GM19455 (cell line): ENCODE results near the gene FITM1.
"Not testable (repeated sequence)": the region's sequence is repeated elsewhere in the genome, so short reads cannot be mapped to it uniquely, and the experiment has no call there.

Experiments used
- ATAC-seq: cut with Tn5 transposase; IDR thresholded peaks from one replicate; pipeline ENCODE4 v1.9.1; 2021; ENCODE audit not compliant: unreplicated experiment

FITM1 gene

DNA sequence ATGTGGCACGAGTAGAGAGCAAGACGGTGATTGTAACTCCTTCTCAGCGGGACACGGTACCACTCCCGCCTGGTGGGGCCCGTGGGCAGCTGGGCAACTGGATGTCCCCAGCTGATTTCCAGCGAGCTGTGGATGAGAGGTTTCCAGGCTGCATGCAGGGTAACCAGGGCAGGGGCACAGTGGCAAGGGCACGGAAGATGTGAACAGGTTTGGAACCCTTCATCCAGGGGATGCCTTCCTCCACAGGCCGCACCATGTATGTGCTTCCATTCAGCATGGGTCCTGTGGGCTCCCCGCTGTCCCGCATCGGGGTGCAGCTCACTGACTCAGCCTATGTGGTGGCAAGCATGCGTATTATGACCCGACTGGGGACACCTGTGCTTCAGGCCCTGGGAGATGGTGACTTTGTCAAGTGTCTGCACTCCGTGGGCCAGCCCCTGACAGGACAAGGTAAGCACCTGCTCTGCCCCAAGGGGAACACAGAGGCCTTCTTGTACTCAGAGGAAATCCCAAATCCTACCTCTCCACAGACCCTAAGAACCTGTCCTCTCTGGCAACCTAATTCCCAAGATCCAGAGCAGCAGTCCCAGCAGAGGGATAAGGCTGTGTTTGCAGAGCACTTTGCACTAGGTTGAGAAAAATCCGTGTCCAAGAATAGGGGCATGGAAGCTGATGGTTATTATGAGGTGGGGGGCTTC lies 32.1 kb upstream of the FITM1 start:
- no peak for ATAC-seq

DNA sequence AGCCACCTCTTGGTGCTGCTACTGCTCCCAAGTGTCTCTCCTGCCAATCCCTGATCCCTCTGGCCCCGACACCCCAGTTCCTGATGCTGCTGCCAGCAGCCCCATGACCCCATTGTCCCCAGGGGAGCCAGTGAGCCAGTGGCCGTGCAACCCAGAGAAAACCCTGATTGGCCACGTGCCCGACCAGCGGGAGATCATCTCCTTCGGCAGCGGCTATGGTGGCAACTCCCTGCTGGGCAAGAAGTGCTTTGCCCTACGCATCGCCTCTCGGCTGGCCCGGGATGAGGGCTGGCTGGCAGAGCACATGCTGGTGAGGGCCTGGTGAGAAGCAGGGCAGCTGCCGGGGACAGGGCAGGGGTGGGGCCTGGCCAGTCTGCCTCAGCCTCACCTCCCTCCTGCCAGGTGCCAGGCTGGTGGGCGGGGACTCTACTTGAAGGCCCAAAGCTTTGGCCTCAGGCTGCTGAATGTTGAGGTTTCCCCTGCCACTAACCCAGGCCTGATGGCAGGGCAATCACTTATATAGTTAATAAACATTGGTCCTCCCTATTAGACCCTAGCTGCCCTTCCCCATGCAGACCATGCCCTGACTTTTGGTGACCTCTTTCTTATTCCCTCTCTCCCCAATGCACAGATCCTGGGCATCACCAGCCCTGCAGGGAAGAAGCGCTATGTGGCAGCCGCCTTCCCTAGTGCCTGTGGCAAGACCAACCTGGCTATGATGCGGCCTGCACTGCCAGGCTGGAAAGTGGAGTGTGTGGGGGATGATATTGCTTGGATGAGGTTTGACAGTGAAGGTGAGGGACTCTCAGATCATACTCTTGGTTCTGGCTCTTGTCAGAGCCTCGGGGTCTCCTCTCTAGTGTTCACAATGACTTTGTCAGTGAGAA lies 31.3 kb upstream of the FITM1 start:
- ATAC-seq: no peak

DNA sequence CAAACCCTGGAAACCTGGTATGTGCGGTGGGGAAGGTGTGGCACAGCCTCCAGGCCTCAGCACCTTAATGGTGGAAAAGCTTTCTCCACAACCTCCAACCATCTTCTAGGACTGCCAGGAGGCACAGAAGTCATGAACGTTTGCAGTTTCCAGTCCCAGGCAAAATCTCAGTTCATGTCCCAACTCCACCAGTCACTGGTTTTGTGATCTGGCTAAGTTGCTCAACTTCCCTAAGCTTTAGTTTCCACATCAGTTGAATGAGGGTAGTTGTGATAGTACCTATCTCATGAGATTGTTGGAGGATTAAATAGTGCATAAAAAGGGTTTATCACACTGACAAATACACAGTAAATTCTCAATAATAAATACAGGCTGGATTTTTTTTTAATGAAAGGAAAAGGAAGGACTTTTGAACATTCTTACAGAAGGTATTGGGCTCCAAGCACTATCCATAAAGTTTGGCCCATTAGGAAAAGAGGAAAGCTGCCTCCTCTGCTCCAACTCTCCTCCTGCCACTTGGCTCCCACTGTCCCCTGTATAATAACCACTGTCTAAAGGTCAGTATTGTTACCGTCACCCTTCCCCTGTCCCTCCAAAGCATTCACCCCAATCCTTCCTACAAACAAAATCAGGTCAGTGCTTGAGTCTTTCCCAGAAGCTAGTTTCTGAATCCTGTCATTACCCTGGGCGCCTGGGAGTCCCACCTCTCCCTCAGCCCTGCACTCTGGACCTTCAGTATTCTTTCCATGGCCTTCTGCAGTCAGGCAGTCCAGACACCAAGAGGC lies 30.1 kb upstream of the FITM1 start:
- no peak for ATAC-seq

DNA sequence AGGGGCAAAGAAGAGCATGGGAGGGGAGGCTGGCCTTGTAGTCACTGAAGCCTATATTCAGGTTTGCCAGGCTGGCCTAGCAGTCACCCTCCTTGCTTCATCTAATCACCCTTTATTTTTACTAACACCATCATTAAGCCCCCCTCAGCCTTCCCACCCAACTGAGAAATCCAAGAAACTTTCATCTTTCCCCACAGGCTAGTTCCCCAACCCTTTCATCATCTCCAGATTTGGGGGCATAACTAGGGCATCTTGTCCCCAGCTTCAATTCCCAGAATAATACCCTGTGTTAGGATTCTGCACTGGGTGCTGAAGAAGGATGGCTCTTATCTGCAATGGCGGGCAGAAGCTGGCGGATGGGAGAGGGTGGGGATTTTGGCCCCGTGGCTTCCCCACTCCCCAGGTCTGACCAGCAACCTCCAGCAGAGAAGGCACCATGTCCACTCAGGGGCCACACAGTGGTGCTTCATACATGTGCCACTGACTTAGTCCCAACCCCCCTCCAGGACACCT lies 29.4 kb upstream of the FITM1 start:
- ATAC-seq: no peak

DNA sequence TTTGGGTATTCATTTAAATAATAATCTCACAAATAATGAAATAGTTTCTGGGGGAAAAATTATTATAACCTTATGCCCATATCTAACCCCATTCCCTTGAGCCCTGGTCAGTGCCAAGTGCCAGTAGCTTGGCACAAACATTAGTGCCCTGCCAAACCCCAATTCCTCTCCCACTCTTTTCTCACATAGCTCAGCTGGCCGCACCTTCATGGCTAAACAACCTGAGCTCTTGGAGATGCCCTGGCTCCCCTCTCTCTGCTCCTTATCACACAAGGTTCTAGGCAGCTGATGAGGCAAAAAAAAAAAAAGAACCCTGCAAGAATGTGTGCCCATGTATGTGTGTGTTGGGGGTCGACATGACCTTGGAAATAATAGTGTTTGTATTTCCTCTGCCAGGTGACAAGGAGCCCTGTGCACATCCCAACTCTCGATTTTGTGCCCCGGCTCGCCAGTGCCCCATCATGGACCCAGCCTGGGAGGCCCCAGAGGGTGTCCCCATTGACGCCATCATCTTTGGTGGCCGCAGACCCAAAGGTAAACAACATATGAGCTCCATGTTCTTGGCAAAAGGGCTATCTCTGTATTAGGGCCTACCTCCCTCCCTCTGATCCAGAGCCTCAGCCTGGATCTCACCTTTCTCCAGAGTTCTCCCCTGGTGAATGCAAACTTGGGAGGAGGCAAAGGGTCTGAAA lies 28.0 kb upstream of the FITM1 start:
- no peak for ATAC-seq

DNA sequence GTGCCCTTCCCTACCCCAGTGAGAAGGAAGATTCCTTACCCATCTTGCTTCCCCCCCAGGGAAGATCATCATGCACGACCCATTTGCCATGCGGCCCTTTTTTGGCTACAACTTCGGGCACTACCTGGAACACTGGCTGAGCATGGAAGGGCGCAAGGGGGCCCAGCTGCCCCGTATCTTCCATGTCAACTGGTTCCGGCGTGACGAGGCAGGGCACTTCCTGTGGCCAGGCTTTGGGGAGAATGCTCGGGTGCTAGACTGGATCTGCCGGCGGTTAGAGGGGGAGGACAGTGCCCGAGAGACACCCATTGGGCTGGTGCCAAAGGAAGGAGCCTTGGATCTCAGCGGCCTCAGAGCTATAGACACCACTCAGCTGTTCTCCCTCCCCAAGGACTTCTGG lies 27.0 kb upstream of the FITM1 start:
- ATAC-seq: no peak

DNA sequence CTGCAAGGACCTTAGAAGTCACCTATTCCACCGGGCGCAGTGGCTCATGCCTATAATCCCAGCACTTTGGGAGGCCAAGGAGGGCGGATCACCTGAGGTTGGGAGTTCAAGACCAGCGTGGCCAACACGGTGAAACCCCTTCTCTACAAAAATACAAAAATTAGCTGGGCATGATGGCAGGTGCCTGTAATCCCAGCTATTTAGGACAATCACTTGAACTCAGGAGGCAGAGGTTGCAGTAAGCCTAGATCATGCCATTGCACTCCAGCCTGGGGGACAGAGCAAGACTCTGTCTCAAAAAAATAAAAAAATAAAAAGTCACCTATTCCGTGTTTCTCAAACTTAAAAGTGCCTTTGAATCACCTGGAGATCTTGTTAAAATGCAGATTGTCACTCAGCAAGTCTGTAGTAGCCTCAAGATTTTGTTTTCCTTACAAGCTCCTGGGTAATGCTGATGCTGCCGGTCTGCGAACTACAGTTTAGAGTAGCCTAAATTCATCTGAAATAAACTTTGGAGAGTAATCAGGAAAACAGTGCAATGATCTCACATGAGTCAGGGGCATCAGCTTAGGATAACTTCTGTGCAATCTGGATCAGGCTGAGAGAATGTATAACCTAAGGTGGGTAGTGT lies 24.7 kb upstream of the FITM1 start:
- ATAC-seq: not testable (repeated sequence)

DNA sequence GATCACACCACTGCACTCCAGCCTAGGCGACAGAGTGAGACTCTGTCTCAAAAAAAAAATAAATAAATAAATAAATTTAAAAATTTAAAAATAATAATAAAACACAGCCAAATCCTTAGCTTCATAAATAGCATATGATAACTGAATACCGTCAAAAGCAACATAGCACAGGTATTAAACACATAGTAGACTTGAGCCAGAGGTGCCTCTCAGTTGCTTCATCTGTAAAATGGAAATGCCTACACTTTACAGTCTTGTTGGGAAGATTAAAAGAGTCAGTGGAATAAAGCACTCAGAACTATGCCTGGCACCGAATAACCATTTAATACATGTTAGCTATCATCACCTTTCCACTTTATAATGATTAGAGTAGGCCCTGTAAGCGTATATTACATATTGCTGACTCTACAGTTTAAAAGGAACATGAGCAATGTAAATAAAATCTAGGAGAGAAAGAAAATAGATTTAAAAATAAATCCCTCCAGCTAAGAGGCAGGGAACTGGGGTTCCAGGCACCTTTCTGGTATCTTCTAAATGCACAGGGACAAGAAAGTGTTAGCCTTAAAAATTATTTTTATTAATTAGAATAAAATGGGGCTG lies 23.7 kb upstream of the FITM1 start:
- ATAC-seq: no peak

DNA sequence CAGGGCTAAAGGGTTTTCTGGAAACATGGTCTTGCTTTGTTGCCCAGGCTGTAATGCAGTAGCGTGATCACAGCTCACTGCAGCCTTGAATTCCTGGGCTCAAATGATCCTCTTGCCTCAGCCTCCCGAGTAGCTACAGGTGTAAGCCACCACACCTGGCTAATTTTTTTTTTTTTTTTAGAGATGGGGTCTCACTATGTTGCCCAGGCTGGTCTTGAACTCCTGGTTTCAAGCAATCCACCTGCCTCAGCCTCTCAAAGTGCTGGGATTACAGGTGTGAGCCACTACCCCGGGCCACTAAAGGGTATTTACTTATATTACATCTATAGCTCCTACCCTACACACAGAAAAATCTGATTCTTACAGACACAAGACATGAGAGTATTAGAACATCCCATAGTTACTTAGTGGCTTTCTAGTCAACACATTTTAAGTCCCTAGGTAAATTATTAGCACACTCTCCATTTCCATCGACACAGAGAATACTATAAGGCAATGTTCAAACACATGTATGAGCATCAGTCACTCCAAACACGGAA lies 22.1 kb upstream of the FITM1 start:
- peak; percentile 38 for ATAC-seq

DNA sequence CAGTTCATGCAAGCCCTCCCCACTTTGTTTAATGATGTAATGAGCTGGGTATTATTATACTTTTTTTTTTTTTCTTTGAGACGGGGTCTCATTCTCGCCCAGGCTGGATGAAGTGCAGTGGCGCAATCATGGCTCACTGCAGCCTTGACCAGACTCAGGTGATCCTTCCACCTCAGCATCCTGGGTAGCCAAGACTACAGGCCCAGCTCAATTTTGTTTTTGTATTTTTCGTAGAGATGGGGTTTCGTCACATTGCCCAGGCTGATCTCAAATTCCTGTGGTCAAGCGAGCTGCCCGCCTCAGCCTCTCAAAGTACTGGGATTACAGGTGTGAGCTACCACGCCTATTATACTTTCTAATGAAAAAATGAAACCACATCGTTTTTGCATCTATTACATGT lies 20.4 kb upstream of the FITM1 start:
- no peak for ATAC-seq

DNA sequence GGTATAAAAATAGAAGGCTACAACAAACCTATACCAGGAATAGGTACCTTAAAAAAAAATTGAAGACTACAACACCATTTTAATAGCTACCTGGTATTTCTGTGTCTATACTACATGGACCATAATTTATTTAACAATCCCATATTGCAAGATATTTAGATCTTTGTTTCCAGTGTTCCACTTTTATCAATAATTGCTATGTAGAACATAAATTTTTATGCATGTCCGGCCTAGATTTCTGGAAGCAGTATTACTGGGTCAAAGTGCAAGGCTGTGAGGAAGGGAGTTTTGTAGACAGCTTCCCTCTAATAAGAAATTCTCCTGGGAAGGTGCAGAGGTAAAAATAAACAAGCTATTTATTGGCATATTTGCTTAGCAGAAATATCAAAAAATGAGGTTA lies 19.9 kb upstream of the FITM1 start:
- no peak for ATAC-seq

DNA sequence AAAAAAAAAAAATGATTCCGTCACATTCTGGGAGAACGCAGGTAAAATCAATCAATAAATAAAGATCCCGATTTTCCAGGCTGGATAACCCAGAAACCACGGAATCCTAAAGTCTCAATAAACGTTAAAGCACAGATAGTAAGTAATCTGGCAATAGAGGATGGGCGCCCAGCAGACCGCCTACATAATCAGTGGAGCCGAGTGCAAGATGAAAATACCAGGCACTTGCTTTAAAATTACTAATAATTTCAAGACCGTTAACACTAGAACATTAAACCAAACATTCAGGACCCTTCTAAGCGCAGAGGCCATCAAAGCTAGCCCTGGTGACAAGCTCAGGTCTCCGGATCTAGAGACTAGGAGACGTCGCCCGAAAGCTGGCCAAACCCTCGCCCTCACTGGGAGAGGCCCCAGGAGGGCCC lies 17.1 kb upstream of the FITM1 start:
- ATAC-seq: no peak

DNA sequence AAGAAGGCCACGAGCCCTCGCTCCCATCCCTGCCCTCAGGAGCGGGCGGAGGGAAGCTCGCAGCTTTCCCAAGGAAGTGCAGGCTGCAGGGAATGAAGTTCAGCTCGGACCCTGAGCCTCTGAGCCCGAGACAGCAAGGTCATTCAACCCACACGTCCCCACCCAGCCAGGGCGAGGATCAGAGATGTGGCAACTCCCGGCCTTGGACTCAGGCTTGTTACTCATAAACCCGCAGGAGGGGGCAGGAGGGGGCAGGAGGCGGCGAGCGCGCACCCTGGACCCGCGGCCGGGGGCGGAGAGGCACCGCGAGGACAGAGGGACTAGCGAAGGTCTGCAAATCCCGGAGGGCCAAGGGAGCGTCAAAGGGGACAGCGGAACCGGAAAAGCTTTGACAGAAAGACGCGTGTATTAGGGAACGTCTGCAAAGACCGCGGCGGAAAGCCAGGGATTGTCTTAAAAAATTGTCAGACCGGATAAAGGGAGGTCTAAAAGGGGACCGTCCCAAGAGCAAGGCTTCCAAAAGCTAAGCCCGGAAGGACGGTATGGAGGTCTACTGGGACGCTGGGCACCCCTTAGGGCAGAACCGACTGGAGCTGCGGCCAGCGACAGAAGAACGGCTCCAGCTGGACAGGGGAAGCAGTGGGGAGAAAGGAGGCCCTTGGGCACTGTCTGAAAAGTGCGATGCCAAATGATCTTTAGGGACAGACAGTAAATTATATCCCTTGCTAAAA lies 16.5 kb upstream of the FITM1 start:
- peak; percentile 32 for ATAC-seq

DNA sequence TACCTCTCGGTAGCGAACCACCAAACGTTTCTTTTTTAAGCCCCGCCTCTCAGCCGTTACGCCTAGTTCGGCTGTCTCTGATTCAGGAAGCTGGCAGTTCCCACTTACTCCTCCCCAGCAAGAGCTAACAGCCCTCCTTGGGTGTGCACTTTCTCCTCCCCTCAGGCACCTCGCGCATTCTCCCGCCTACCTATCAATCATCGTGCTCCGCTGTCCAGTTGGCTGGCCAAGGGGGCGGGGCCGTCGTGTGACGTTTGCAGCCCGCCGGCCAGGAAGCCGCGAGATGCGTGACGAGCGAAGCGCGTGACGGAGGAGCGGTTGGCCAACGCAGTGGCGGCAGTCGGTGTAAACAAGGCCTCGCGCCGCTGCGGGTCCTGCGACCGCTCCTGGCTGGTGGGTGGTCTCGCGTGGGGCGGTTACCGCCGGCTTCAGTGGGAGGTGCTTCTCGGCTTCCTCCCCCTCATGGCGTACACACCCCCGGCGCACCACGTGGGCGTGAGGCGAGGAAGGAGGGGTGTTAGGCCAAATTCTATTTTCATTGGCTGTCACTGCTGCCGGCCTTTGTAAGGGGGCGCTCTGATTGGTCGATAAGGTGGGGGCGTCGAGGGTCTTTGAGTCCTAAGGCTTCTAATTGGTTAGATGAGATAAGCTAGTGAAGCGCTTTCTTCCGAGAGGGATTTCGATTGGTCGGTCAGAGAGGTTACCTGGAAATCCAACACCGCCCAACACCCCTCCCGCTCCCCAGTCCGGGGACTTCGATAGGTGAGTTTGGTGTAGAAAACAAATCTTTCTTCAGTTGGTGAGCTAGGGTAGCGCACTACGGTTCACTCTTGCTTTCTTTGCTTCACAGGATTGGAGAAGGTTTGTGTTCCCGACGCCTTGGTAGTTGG lies 15.7 kb upstream of the FITM1 start, which contains the start of the genes DCAF11 and NRL:
DCAF11 (plus strand) TSS at position 246 of the 890 bp plus-strand sequence. CDS start 818 bp downstream, outside the sequence.
NRL (minus strand) TSS at position 418 of the 890 bp plus-strand sequence. CDS start 32,101 bp downstream, outside the sequence.
- ATAC-seq: peak; percentile 89

DNA sequence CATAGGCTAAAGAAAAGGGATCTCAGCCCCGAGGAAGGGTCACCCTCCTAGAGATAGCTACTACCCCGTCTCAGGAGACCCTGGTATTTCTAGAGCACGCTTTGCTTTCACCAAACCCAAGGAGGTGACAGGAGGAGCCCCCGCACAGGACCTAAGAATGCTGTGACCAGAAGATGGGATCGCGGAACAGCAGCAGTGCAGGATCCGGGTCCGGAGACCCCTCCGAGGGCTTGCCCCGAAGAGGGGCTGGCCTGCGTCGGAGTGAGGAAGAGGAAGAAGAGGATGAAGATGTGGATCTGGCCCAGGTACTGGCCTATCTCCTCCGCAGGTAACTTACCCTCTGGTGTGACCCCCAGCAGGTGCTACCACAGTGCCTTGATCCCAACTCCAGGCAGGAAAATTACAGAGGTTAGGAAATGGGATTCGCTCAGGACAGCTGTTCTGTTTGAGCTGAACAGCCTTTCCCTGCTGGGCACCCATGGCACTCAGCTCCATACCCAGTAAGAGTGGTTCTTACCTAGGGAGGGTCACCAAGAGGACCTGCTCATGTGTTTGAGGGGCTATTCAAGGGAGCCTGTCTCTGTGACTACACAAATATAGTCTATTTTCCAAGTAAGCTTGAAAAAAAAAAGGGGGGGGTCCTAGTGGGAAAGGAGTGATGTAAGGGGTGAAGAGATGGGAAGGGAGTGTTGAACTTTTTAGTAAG lies 14.9 kb upstream of the FITM1 start:
- no peak for ATAC-seq

DNA sequence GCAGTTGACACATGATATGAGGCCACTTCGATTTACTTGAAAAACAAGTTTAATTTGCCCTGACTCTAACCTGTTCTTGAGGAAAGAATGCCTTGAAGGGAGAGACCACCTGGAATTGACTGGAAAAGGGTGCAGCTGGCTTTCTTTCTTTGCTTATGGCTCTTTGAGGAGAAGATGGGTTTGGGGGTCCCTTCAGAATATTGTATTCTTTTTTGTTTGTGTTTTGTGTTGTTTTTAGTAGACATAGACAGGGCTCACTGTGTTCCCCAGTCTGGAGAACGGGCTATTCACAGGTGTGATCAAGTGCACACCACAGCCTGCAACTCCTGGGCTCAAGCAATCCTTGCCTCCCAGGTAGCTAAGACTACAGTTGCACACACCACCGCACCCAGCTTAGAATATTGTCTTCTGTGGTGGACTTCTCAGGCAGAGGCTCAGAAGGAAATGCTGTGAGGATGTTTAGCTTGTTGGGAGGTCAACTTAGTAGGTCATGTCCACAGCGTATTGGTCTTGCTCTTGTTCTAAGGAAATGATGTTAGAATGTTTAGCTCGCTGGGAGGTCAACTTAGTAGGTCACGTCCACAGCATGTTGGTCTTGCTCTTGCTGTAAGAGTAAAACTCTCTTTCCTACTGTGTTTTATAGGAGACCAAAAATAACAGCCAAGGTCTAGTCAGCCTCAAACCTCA lies 14.2 kb upstream of the FITM1 start:
- ATAC-seq: no peak
